B cell (primary cell): ENCODE results near the gene RRAS2.
"Not testable (repeated sequence)": the region's sequence is repeated elsewhere in the genome, so short reads cannot be mapped to it uniquely, and the experiment has no call there.

ENCODE experiments used
- CTCF ChIP-seq: fragments of 200-600 bp; IDR thresholded peaks from one replicate; pipeline ENCODE4 v1.8.0; 2022; ENCODE audit warnings: antibody characterized with exemption, mild to moderate bottlenecking
- EZH2 ChIP-seq: IDR thresholded peaks from 2 replicates; pipeline ENCODE4 v1.6.1; 2012; ENCODE audit warnings: borderline replicate concordance, low read depth, mild to moderate bottlenecking, moderate library complexity, low read length; ENCODE audit not compliant: insufficient read depth, poor library complexity, severe bottlenecking

- TF ChIP-seq EZH2, CTCF: not testable (repeated sequence)
These were observed 47.1 kb upstream of the RRAS2 start for GRCh38 chr11:14406116-14406515.
